Measurements from ENCODE around the gene ZNF212. TPM values are rescaled to one million over a fixed set of nuclear protein-coding genes. Genes with fewer than 3 reads are reported as not detected.

Gene ZNF212
- total RNA-seq, 6 experiments from 2014 or later = 2.6 to 5.9 (median 4.7) TPM

DNA sequence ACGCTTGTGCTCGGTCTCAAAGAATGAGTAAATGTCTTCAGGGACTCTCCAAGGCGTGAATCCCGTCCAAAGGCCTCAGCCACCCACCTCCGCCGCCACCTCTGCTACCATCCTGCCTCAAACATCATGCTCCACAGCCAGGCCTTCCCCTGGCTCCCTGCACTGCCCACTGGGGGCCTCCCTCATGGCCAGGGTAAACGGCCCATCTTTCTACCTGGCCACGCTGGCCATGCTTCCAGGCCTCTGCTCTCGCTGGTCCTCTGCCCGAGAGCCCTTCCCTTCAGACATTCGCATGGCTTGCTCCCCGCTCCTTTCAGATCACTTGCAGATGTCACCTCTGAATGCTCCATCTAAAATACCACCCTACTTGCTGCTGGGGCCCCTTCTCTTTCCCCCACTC, 62.8 kb downstream of the ZNF212 start:
- H3K4me3 ChIP-seq = no peak overlapping the region
- no peaks in the 10 kb centered on the region for H3K9me3 ChIP-seq
- no peaks in the 10 kb centered on the region for H3K27me3 ChIP-seq
- DNase-seq = no peak
- TF ChIP-seq, protein P1, sequence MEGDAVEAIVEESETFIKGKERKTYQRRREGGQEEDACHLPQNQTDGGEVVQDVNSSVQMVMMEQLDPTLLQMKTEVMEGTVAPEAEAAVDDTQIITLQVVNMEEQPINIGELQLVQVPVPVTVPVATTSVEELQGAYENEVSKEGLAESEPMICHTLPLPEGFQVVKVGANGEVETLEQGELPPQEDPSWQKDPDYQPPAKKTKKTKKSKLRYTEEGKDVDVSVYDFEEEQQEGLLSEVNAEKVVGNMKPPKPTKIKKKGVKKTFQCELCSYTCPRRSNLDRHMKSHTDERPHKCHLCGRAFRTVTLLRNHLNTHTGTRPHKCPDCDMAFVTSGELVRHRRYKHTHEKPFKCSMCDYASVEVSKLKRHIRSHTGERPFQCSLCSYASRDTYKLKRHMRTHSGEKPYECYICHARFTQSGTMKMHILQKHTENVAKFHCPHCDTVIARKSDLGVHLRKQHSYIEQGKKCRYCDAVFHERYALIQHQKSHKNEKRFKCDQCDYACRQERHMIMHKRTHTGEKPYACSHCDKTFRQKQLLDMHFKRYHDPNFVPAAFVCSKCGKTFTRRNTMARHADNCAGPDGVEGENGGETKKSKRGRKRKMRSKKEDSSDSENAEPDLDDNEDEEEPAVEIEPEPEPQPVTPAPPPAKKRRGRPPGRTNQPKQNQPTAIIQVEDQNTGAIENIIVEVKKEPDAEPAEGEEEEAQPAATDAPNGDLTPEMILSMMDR (IDR thresholded peaks at IDR 0.05) = no peak
- no peak for TF ChIP-seq POLR2A (IDR thresholded peaks at IDR 0.05)
- H3K27ac ChIP-seq = no peak overlapping the region
- no peaks in the 10 kb centered on the region for H3K4me1 ChIP-seq
- H3K36me3 ChIP-seq = no peaks in the 10 kb centered on the region
- ATAC-seq = no peak
- 65% methylated on average over 3 of the region's 12 CpGs for WGBS (ENCODE audit: insufficient coverage, low coverage, low lambda C conversion rate, missing lambda C conversion rate)
- intact Hi-C loops (cut with DNase I) = loop anchor here in 1 of 2 donors (10.0 kb wide), 1 partner anchor 123 kb away; no protein-coding TSS in a partner anchor

DNA sequence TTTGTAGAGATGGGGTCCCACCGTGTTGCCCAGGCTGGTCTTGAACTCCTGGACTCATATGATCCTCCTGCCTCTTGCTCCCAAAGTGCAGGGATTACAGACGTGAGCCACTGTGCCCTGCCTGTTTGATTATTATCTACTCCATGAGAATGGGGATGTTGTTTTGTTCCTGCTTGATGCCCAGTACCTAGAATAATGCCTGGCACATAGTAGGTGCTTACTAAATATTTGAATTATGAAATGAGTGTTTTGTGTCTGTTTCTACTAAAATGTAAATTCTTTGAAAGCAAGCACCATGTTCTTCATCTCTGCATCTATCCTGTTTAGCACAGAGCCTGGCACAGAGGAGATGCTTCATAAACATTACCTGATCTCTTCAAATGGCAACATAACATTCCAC, 63.4 kb downstream of the ZNF212 start:
- no peaks in the 10 kb centered on the region for H3K4me1 ChIP-seq
- no peaks in the 10 kb centered on the region for H3K27me3 ChIP-seq
- 45% methylated on average over 2 of the region's 2 CpGs for WGBS (ENCODE audit: insufficient coverage, low coverage, low lambda C conversion rate, missing lambda C conversion rate)
- ATAC-seq (no peak), DNase-seq (no peak)
- no peaks in the 10 kb centered on the region for H3K9me3 ChIP-seq
- H3K36me3 ChIP-seq = no peaks in the 10 kb centered on the region
- H3K27ac ChIP-seq = no peak overlapping the region
- no peak overlapping the region for H3K4me3 ChIP-seq
- intact Hi-C loops (cut with DNase I) = loop anchor here in 1 of 2 donors (10.0 kb wide), 1 partner anchor 122 kb away; no protein-coding TSS in a partner anchor
- TF ChIP-seq, protein P1 (IDR thresholded peaks at IDR 0.05) = no peak
- TF ChIP-seq POLR2A (IDR thresholded peaks at IDR 0.05) = no peak

- no peaks in the 10 kb centered on the region for H3K9me3 ChIP-seq
- TF ChIP-seq, protein P1 (IDR thresholded peaks at IDR 0.05) = no peak
- TF ChIP-seq POLR2A (IDR thresholded peaks at IDR 0.05) = no peak
- H3K27ac ChIP-seq = no peak overlapping the region
- intact Hi-C loops (cut with DNase I) = loop anchor here in 1 of 2 donors (10.0 kb wide), 1 partner anchor 121 kb away; no protein-coding TSS in a partner anchor
- no peaks in the 10 kb centered on the region for H3K36me3 ChIP-seq
- ATAC-seq (no peak), DNase-seq (no peak)
- H3K27me3 ChIP-seq = no peaks in the 10 kb centered on the region
- H3K4me3 ChIP-seq = no peak overlapping the region
- WGBS (ENCODE audit: insufficient coverage, low coverage, low lambda C conversion rate, missing lambda C conversion rate) = 76% methylated on average over 7 of the region's 7 CpGs
- H3K4me1 ChIP-seq = no peaks in the 10 kb centered on the region
These were observed 64.6 kb downstream of the ZNF212 start for GRCh38 chr7:149304006-149304405.

Small RNA genes within 50 kb of the gene (small RNA-seq; reads per million reads assigned to genes)
- 0 reads per million in 2 experiments for gene AC004890.1

Other genes starting within 250 kb of the ZNF212 start
- 100 to 1,000 TPM; 218 to 368 (median 272) TPM for gene PDIA4, start 211.1 kb upstream of the ZNF212 start, total RNA-seq
- 1 to 10 TPM; 2.0 to 2.7 (median 2.4) TPM for gene ZNF786, start 148.9 kb upstream of the ZNF212 start, total RNA-seq
- gene ZNF425, start 113.3 kb upstream of the ZNF212 start, total RNA-seq = 1 to 10 TPM in 1 of 6 experiments, under 1 TPM in 5; 0.06 to 1.4 (median 0.44) TPM
- gene ZNF398, start 92.2 kb upstream of the ZNF212 start, total RNA-seq = 1 to 10 TPM; 5.3 to 7.9 (median 6.2) TPM
- gene ZNF282, start 44.1 kb upstream of the ZNF212 start, total RNA-seq = 10 to 100 TPM in 3 of 6 experiments, 1 to 10 TPM in 3; 7.1 to 13.2 (median 10.0) TPM
- 1 to 10 TPM; 1.5 to 4.9 (median 3.0) TPM for gene ZNF783, start 22.5 kb downstream of the ZNF212 start, total RNA-seq
- 1 to 10 TPM; 5.3 to 7.0 (median 5.4) TPM for gene ZNF777, start 221.4 kb downstream of the ZNF212 start, total RNA-seq

Measured in right lobe of liver (tissue), 6 donors.